GM21825 (cell line): ENCODE results near the gene CCDC88C.

ENCODE experiments used
- ATAC-seq: cut with Tn5 transposase; IDR thresholded peaks from one replicate; pipeline ENCODE4 v1.9.1; 2021; ENCODE audit warnings: mild to moderate bottlenecking, moderate library complexity; ENCODE audit not compliant: unreplicated experiment

CCDC88C gene

DNA sequence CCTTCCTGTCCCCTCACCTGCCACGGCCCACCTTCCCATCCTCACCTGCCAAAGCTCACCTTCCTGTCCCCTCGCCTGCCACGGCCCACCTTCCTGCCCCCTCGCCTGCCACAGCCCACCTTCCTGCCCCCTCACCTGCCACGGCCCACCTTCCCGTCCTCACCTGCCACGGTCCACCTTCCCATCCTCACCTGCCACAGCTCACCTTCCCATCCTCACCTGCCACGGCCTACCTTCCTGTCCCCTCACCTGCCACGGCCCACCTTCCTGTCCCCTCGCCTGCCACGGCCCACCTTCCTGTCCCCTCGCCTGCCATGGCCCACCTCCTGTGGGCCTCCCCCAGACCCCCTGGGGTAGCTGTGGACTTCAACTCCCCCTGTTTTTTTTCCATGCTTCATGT is 124.3 kb downstream of the CCDC88C start:
- no peak for ATAC-seq

DNA sequence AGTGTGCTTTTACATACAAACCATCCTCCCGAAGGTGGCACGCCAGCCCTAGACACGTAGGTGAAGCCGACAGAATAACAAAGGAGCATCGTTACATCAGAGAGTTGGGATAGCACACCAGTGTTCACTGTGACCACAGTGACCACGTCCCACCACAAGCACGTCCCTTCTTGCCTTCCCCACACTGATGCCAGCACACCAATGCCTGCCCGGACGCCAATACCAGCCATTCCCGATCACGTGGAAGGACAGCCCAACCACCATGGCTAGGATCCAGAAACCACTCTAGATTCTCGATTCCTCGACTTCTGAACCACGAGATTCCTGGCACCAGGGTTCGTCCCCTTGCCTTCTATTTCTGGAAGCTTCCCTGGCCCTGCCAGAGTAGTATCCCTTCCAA is 125.1 kb downstream of the CCDC88C start:
- ATAC-seq, result no peak

DNA sequence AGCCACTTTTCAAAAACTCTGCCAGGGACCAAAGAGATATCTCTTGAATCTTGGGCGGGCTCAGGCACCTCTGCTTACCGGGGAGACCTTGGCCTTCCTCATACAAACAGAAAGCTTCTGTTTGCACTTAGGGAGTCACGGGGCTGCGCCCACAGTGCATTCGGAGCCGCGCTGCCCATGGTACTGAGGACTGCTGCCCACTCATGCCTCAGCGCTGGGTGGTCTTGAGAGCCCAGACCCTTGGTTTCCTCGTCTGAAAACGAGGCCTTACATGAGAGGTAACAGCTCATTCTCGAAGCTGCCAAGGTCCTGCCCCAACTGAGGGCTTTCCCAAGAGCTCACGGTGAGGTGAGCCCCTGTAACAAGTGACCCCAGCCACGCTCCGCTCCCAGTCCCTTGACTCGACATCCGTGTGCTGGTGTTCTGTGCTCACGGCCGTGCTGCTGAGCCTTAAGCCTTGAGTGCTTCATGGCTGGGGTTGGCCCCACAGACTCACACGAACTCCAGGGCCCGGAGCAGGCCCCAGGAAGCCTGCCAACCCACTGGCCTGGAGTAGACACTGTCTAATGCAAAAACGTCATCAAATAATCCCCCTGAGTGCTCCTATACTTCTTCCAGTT is 125.7 kb downstream of the CCDC88C start:
- no peak for ATAC-seq

DNA sequence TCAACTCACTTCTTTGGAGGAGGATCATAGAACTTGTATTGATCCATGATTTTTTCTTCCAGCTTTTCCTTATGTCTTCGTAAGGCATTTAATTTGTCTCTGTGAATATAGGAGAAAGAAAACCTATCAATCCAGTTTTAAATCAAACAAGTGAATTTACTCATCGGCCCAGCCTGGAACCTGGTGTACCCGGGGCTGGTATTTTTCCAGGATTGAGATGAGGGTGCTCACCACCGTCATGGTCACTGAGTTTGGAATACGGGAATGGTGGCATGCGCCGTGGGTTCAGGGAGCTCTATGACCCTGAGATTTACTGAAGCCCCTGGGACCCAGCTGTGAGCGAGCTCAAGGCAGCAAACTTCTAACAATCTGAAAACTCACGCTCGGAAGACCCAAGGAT is 126.6 kb downstream of the CCDC88C start:
- ATAC-seq, result no peak

DNA sequence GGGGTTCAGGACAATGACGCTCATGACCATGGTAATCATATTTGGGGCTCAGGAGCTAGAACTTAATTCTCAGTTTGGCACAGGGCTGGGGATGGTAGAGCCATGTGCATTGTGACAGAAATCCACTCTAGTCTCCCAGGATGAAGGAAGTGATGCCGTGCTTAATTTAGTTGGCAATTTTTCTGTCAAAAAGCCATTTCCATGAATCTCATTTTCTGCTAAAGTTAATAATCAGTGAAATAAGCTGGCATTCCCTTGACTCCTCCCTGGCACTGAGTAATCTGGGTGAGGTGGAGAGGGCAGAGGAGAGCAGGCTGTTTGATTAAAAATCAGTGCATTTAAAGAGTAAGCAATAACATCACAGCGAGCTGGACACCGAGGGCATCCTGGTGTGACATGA is 128.2 kb downstream of the CCDC88C start:
- no peak for ATAC-seq

DNA sequence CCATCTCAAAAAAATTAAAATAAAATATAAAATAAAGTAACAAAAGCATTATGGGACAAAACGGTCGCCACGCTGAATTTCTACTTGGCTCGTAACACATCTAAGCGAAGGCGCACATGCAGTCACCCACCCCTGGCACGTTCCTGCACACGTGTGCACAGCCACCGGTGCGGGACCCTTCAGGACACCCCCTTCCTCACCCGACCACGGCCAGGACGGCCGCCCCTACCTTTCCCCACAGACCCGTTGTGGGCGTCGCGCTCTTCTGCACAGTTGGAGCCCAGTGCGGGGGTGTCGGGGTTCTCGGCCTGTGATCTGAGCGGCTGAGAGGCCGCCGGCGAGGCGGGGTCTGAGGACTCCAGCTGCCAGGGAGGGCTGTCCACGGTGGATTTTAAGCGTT is 128.7 kb downstream of the CCDC88C start:
- no peak for ATAC-seq

DNA sequence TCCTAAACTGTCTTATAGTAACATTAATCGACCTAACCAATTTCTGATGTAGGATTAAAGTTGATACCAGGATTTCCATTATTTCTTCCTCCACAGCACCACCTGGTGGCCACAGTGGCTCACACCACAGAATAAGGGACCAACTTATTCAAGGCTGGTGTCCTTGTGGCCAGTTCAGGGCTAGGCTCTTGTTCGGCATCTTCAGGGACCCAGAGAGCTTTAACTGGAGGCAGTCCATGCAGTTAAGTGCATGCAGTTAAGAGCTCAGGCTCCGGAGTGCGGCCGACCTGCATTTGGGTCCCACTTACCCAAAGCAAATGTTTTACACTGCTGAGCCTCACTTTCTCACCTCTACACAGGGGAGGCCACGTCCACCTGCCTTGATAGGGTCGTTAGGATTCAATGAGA is 131.1 kb downstream of the CCDC88C start:
- ATAC-seq, result no peak

DNA sequence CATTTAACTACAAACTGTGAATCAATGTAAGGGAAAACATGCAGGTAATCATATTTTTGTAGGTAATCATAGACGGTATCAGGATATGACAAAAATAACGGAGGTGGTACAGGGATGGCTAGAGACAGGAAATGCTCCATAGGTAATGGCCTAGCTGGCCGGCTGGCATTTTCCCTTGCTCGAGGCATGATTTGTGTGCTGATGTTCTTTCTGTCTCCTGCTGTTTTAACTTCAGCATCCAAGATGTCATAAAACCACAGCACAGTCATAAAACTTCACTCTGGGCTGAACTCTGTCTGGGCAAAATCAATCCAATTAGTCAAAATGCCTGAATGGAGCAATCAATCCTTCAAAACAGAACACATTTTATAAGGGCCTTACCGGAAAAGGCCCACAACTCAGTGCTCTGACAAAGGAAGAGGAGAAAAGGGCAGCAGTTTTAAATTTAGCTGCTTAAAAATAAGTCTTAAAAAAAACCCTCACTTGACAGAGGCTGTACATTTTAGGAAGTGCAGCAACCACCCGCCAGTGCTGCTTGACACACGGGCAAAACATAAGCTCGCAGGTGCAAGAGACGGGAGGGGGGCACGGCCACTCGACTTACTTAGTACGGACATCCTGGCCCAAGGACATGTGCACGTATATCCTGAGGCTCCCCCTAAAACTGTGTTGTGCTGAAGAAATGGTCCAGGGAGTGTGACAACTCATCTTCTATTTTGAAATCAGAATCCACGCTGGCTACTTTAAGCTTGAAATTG is 132.7 kb downstream of the CCDC88C start:
- ATAC-seq, result no peak

DNA sequence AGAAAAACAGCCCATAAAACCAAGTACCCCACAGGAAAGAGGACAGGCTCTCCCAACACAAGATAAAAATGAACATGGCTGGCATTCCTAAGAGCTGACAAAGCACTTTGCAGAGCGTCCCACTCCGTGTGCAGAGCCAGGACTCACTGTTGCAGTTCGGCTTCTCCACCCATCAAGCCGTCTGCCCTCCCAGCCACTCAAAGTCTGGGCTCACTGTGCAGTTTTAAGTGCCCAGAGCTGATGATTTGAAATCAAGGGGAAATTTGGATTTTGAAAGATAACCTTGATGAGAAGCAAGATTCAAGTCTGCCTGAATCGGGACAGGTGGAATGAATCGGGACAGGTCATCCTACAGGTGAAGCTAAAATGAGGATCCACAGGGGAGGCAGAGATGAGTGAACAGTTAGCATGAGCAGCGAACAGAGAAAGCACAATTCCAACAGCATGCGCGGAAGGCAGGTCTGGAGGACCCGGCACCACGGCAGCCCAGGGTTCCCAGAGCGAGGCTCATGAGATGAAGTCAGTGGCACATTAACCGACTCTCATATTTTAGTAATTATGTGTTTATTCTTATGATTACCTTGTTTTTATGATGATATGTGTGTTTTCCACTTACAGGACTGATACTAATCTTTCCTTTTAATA is 133.4 kb downstream of the CCDC88C start:
- no peak for ATAC-seq

DNA sequence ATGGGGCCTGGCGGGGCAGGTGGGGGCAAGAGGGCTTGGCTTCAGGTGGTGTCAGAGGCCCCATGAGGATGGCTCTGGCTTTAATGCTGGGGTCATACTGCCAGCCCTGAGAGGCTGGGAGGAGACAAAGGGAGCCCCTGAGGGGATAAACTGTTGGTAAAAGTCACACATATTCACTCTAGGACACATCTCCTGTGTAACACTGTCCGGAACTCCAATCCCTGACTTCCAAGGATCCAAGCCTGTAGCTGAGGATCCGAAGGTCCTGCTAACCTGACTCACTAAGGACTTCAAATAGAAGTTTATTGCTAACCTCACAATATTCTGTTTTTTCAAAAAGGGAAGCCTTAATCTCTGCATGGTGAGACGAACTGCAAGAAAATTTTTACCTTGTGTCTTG is 134.0 kb downstream of the CCDC88C start:
- no peak for ATAC-seq

DNA sequence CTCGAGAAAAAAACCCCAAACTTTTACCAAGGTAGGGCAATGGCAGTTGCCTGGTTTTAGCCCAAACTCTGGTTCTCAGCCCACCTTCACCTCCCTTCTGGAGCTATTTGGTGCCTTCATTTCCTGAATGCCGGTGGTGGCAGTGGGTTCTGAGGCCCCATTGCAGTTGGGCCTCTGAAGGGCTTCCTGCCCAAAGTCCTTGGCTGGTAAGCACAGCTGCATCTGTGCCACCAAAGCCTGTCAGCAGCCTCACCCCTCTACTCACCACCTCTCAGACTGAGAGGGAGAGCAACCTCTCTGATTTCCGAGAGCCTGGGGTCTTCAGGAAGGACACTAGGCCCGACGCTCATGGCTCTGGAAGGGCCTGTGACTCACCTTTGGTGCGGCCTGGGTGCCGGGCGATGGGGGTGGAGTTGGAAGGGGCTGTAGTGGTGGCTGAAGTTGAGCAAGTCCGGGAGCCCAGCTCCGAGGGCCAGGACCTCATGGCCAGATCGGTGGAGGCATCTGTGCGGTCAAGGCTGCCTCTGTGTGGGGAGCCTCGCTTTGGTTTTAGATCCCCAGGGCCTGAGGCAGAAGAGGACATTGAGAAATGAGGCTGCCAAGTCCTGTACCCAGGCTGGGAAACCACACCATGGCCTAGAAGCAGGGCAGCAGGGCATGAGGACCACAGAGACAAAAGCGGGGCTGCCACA is 134.5 kb downstream of the CCDC88C start:
- no peak for ATAC-seq

DNA sequence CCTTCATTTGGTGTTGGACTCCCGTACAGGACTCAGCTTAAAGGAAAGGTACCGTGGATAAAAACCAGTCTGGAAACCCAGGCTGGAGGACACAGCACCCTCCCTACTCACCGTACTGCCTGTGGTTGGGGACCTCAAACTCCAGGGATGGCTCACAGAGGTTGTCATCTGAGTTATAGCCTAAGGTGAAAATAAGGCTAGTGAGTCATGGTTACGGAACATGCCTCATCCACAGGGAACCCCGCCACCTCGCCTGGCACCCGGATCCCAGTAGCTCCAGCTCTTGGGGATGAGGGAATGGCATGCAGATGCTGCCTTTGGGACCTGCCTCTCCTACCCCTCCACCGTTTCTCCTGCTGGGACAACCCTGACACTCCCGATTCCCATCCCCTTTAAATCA is 136.3 kb downstream of the CCDC88C start:
- ATAC-seq, result no peak

DNA sequence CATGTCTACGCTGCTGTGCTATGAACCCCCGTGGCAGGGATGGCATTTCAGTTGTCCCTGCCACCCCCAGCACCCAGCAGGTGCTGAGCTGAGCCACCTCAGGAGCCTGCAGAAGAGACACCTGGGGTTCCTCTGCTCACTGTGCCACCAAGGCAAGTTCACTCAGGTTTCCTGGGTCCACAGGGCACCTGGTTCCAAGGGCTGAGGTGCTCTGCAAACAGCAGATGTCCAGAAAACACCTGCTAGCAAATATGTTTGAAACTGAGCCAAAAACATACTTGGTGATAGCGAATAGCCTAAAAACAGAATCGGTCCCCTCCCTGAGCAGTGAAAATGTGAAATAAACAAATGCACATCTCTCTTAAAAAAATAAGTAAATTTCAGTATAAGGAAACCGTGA is 137.5 kb downstream of the CCDC88C start:
- no peak for ATAC-seq

DNA sequence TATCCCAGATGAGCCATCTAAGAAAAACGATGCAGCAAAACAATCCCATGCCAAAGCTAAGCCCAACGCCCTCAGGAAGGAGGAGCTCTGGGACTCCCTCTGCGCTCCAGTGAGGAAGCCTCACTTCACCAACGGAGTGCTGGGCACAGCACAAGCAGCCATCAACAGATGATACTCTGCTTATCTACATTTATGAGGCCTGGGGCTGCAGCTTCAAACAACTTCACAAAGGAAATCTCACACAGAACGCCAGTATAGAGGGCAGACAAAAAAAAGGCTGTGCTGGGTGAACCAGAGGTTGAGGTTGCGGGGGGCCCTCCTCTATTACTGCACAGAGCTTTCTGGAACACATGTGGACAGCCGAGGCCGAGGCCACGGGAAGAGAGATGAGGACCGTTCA is 138.3 kb downstream of the CCDC88C start:
- ATAC-seq, result no peak

DNA sequence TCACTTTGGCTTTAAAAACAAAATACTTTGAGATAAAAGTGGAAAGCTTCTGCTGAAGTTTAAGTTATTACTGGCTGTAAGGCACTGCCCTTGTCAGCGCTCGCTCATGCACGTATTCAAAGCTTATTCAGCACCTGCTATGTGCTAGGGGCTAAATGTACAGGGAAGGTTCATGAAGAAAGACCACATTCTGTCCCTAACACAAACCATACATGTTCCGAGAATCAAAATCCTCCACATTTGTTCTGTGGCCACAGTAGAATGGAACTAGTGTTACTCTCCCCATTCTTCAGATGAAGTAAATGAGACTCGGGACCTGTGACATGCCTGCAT is 139.3 kb downstream of the CCDC88C start:
- ATAC-seq, result no peak

DNA sequence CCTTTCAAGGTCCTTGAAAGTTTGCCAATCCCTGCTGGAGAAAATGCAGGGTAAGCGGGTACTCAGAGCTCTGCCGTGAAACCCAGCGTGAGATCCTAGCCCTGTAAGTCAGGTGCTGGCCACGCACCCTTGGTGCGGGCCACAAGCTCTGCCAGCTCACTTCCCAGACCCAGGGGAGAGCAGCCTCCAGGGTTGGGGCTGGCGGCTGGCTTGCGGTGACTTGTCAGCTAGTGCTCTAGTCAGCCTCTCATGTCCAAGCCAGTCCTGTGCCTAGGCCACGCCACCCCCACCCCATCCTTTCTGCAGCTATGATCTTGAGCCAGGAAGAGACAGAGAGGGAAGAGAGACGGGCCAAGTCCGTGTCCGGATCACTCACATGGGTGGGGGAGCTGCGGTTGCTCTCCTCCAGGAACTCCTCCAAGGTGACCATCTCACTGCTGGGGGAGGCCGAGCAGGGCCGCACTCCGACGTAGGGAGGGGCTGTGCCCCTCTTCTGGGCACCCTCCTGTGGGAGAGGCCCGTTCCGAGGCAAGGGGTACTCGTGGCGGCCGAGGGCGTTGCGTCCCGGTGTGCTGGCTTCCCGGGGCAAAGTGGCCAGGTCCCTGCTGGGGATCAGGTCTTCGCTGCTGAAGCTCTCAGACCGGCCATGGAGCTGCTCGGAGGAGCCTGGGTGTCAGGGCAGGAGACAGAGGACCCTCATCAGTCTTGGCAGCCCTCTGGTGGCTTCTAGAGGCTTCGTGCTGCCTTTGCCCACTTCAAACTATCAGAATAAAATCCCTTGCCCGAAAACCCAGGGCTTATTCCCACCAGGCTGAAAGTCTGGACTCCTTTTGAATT is 139.9 kb downstream of the CCDC88C start:
- no peak for ATAC-seq

DNA sequence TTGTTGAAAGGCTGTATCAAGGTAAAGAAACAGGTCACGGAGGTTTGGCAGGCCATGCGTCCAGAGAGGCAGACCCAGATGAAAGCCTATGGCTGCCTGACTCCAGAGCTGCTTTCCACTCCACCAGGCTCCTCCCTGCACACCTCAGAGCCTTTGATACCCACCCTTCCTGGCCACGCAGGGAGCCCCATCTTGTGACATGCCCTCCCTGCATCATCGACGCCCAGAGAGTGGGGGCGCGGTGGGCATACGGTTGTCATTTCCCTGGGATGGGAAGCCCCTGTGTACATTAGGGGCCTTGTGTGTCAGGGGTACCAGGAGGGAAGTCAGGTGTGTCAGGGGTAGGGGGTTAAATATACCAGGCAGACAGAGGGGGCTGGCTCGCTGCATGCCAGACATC is 142.8 kb downstream of the CCDC88C start:
- no peak for ATAC-seq

DNA sequence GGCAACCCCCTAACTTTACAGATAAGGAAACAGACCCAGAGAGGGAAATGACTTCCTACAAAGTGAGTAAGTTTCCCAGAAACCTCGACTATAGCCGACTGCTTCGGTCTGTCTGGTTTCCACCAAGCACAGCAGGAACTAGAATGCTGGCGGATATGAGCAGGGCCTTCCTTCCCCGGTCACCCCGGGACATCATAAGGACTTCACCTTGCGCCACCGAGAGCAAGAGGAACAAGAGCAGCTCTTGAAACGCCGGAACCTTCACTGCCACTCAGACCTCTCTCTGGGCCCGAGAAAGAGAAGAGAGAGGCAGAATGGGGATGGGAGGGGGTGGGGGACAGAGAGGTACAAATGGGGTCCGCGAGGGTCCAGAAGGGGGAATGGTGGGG is 143.7 kb downstream of the CCDC88C start:
- ATAC-seq, result no peak

DNA sequence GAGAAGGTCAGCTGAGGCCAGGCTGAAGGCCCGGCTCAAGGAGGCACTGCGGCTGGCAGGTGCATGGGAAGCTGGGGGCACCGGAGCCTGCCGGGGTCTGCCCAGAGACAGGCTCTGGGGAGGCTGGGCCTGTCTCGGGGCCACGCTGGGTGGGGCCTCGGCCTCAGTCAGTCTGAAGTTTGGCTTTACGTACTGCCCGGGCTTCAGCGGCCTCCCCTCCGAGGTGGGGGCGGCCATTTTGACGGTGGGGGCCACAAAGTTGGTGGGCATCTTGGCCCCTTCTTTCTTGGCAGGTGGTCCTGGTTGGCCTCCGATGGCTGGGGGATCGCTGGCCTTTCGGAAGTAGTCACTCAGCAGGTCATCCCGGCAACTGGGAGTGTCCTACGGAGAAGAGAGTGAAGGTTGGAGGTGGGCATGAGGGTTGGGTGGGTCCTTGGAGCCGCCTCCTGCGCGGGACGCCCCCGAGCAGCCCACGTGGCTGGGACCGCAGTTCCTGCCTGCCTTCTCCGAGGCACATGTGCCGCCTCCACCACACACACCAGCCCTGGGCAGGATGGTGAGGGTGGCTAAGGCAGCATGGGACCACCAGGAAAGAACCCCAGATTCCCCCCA is 144.2 kb downstream of the CCDC88C start:
- ATAC-seq, result no peak
